ENCODE measurements around the gene HMG20A.

GRCh38 chr15:77386626-77387025, 34.1 kb upstream of the HMG20A start:
- no peak for TF ChIP-seq CTCF (IDR thresholded peaks at IDR 0.05)
- TF ChIP-seq ZFX (IDR thresholded peaks at IDR 0.05; ENCODE audit: borderline replicate concordance), result no peak

Data from 22Rv1 (cell line).